ENCODE results near the gene RHEX. TPM values are rescaled to one million over a fixed set of nuclear protein-coding genes. Genes with fewer than 3 reads are reported as not detected.

Gene RHEX
- total and polyA plus RNA-seq, 2 donors (not counting 1 experiment from before 2014, with no cell fraction given), result 1.8 to 12.8 TPM

DNA sequence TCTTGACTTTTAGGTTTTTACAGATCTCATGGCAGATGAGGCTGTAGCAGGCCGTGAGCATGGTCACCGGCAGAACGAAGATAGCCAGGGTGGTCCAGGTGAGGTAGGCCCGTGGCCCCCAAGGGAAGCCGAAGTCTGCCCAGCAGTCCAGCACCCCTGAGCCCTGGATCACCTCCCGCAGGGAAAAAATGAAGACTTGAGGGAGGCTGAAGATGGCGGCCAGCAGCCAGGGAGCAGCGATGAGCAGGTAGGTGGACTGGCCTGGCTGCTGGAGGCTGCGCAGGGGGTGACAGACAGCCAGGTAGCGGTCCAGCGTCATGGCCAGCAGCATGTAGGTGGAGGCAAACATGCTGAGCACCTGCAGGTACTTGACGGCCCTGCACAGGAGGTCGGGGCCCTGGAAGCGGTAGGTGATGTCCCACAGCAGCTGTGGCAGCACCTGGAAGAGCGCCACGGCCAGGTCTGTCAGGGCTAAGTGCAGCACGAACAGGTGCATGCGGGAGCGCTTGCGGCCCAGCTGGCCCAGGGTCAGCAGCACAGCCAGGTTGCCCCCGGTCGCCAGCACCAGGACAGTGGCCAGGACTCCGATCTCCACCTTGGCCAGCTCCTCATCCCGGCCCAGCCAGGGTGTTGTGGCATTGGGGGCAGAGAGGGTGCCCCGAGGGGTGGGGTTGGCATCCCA is 63.4 kb downstream of the RHEX start:
- H3K79me2 ChIP-seq (ENCODE audit: control insufficient read depth, insufficient read depth, low read length), result no peaks in the 10 kb centered on the region
- DNase-seq (no peak), ATAC-seq (ENCODE audit: low read depth) (no peak)
- ChIA-PET CTCF (interaction anchor here (0.7 to 2.6 kb wide), 5 partner anchors 10 to 139 kb away, joined by 3 to 16 read pairs (median 6); no protein-coding TSS in a partner anchor), POLR2A (no interaction called here)
- H3K4me1 ChIP-seq (ENCODE audit: control insufficient read depth in 2 of 2, insufficient read depth in 2 of 2, low read length in 2 of 2), result peaks cover 14% of the 10 kb centered on the region in 2 donors
- no peaks in the 10 kb centered on the region for H4K20me1 ChIP-seq (ENCODE audit: control insufficient read depth, insufficient read depth, low read length, poor library complexity, severe bottlenecking)
- H3K4me2 ChIP-seq (replicated peaks; ENCODE audit: low read depth, low read length, poor library complexity, severe bottlenecking), result peak overlapping the region; percentile 93
- H3K27me3 ChIP-seq (replicated peaks in 1 of 4; ENCODE audit: control extremely low read depth in 1 of 4, control insufficient read depth in 3 of 4, insufficient read depth in 4 of 4, low read length in 3 of 4), result peaks cover 0 to 13% (median 5%) of the 10 kb centered on the region in 4 experiments
- H3K36me3 ChIP-seq (replicated peaks in 1 of 2; ENCODE audit: control extremely low read depth in 1 of 2, control insufficient read depth in 1 of 2, extremely low read depth in 1 of 2, insufficient read depth in 2 of 2, low read length in 1 of 2), result no peaks in the 10 kb centered on the region
- no peak for TF ChIP-seq EZH2 (IDR thresholded peaks at IDR 0.05; ENCODE audit: borderline replicate concordance, insufficient read depth, low read depth, low read length, poor library complexity, severe bottlenecking)
- TF ChIP-seq, protein P1, sequence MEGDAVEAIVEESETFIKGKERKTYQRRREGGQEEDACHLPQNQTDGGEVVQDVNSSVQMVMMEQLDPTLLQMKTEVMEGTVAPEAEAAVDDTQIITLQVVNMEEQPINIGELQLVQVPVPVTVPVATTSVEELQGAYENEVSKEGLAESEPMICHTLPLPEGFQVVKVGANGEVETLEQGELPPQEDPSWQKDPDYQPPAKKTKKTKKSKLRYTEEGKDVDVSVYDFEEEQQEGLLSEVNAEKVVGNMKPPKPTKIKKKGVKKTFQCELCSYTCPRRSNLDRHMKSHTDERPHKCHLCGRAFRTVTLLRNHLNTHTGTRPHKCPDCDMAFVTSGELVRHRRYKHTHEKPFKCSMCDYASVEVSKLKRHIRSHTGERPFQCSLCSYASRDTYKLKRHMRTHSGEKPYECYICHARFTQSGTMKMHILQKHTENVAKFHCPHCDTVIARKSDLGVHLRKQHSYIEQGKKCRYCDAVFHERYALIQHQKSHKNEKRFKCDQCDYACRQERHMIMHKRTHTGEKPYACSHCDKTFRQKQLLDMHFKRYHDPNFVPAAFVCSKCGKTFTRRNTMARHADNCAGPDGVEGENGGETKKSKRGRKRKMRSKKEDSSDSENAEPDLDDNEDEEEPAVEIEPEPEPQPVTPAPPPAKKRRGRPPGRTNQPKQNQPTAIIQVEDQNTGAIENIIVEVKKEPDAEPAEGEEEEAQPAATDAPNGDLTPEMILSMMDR (IDR thresholded peaks at IDR 0.05), result no peak
- H3K27me3 Mint-ChIP-seq, result peaks cover 23% of the 10 kb centered on the region
- peak overlapping the region; percentile 27 for H3K27ac Mint-ChIP-seq
- peak overlapping the region; percentile 88 for H3K4me3 Mint-ChIP-seq
- intact Hi-C loops (cut with micrococcal nuclease), result no loop called here
- H3K27ac ChIP-seq (ENCODE audit: low read length in 2 of 2), result no peak overlapping the region
- H3K9me3 Mint-ChIP-seq (ENCODE audit: insufficient read depth), result no peaks in the 10 kb centered on the region
- H2AFZ ChIP-seq (ENCODE audit: insufficient read depth, low read depth, low read length, poor library complexity, severe bottlenecking), result no peak overlapping the region
- H3K4me1 Mint-ChIP-seq, result peaks cover 19% of the 10 kb centered on the region
- H3K9me3 ChIP-seq (ENCODE audit: control extremely low read depth in 1 of 3, control insufficient read depth in 2 of 3, insufficient read depth in 1 of 3, low read length in 2 of 3), result peaks cover 0 to 6% (median 0%) of the 10 kb centered on the region in 3 donors
- no peak overlapping the region for H3K4me3 ChIP-seq (ENCODE audit: control extremely low read depth in 1 of 5, extremely low read depth in 1 of 5, insufficient read depth in 1 of 5, low read depth in 2 of 5, low read length in 4 of 5)
- WGBS (ENCODE audit: insufficient coverage), result 96% methylated on average over 25 of the region's 25 CpGs
- no peak overlapping the region for H3K9ac ChIP-seq (ENCODE audit: low read length)

DNA sequence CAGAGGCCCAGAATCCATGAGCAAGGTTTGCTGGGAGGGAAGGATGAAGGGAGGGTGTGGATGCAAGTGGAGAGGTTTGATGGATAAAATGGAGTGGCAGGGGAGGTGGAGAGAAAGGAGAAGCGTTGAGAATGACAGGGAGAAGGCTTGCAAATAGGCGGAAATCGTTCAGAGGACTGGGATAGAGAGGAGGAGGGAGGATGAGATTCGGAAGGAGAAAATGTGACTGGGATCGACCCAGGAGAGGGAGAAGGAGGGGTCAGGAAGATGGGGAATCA is 63.8 kb downstream of the RHEX start:
- Histone ChIP-seq H3K9me3 (ENCODE audit: control extremely low read depth in 1 of 3, control insufficient read depth in 2 of 3, insufficient read depth in 1 of 3, low read length in 2 of 3) (peaks cover 0 to 9% (median 0%) of the 10 kb centered on the region in 3 donors), H3K27me3 (replicated peaks in 1 of 4; ENCODE audit: control extremely low read depth in 1 of 4, control insufficient read depth in 3 of 4, insufficient read depth in 4 of 4, low read length in 3 of 4) (peaks cover 0 to 13% (median 5%) of the 10 kb centered on the region in 4 experiments), H3K27ac (ENCODE audit: low read length in 2 of 2) (no peak overlapping the region), H4K20me1 (ENCODE audit: control insufficient read depth, insufficient read depth, low read length, poor library complexity, severe bottlenecking) (no peaks in the 10 kb centered on the region), H3K4me2 (replicated peaks; ENCODE audit: low read depth, low read length, poor library complexity, severe bottlenecking) (peak overlapping the region; percentile 93), H3K9ac (ENCODE audit: low read length) (peak overlapping the region; percentile 65), H3K4me1 (ENCODE audit: control insufficient read depth in 2 of 2, insufficient read depth in 2 of 2, low read length in 2 of 2) (peaks cover 14% of the 10 kb centered on the region in 2 donors), H3K36me3 (replicated peaks in 1 of 2; ENCODE audit: control extremely low read depth in 1 of 2, control insufficient read depth in 1 of 2, extremely low read depth in 1 of 2, insufficient read depth in 2 of 2, low read length in 1 of 2) (no peaks in the 10 kb centered on the region), H3K4me3 (ENCODE audit: control extremely low read depth in 1 of 5, extremely low read depth in 1 of 5, insufficient read depth in 1 of 5, low read depth in 2 of 5, low read length in 4 of 5) (peak overlapping the region in 4 of 5 experiments; percentile 39 to 66 (median 51)), H2AFZ (ENCODE audit: insufficient read depth, low read depth, low read length, poor library complexity, severe bottlenecking) (peak overlapping the region; percentile 74), H3K79me2 (ENCODE audit: control insufficient read depth, insufficient read depth, low read length) (no peaks in the 10 kb centered on the region)
- Mint-ChIP-seq H3K27me3 (peaks cover 23% of the 10 kb centered on the region), H3K4me1 (peaks cover 19% of the 10 kb centered on the region), H3K9me3 (ENCODE audit: insufficient read depth) (no peaks in the 10 kb centered on the region), H3K4me3 (peak overlapping the region; percentile 88), H3K27ac (no peak overlapping the region)
- TF ChIP-seq, protein P1 (IDR thresholded peaks at IDR 0.05), result no peak
- no peak for TF ChIP-seq EZH2 (IDR thresholded peaks at IDR 0.05; ENCODE audit: borderline replicate concordance, insufficient read depth, low read depth, low read length, poor library complexity, severe bottlenecking)
- 62% methylated on average over 5 of the region's 5 CpGs for WGBS (ENCODE audit: insufficient coverage)
- intact Hi-C loops (cut with micrococcal nuclease), result no loop called here
- ChIA-PET CTCF (no interaction called here), POLR2A (no interaction called here)
- DNase-seq (no peak), ATAC-seq (ENCODE audit: low read depth) (no peak)
